ENCODE data around the gene MYOZ2. TPM values are rescaled to one million over a fixed set of nuclear protein-coding genes. Genes with fewer than 3 reads are reported as not detected.

Gene MYOZ2
- total and polyA plus RNA-seq, 2 of the 13 experiments (the other 11 are each of a cell fraction or from before 2014, with no cell fraction given): 0.03 TPM; not detected in 1

GRCh38 chr4:119212234-119212963, 76.8 kb downstream of the MYOZ2 start, which contains the start of gene USP53 (continued):
- TF ChIP-seq ZBTB39 (CRISPR knock-in tag; IDR thresholded peaks at IDR 0.05) (no peak), ZNF674 (CRISPR knock-in tag; IDR thresholded peaks at IDR 0.05; ENCODE audit: low read depth) (no peak), NFIB (CRISPR knock-in tag; IDR thresholded peaks at IDR 0.05; ENCODE audit: borderline replicate concordance) (no peak), HBP1 (CRISPR knock-in tag; IDR thresholded peaks at IDR 0.05; ENCODE audit: low read depth) (peak; percentile 52; the same call in 1 of the 2 replicates), ZNF839 (CRISPR knock-in tag; IDR thresholded peaks at IDR 0.05; ENCODE audit: borderline replicate concordance) (peak; percentile 73; the same call in 1 of the 2 replicates), ERF (CRISPR knock-in tag; IDR thresholded peaks at IDR 0.05) (peak; percentile 25; the same call in 1 of the 2 replicates), LBX2 (CRISPR knock-in tag; IDR thresholded peaks at IDR 0.05; ENCODE audit: borderline replicate concordance) (peak; percentile 88; the same call in 1 of the 2 replicates), BRF2 (CRISPR knock-in tag; IDR thresholded peaks at IDR 0.05) (no peak), ZNF460 (CRISPR knock-in tag; IDR thresholded peaks at IDR 0.05; ENCODE audit: borderline replicate concordance) (no peak), HMGXB4 (CRISPR knock-in tag; IDR thresholded peaks at IDR 0.05; ENCODE audit: borderline replicate concordance in 1 of 2, low read depth in 1 of 2) (peak in 1 of 2 experiments; percentile 51; a peak in 1 of 4 replicates), CEBPZ (IDR thresholded peaks at IDR 0.05; ENCODE audit: low read length) (no peak), MAFG (CRISPR knock-in tag; IDR thresholded peaks at IDR 0.05) (no peak), ZNF350 (CRISPR knock-in tag; IDR thresholded peaks at IDR 0.05; ENCODE audit: borderline replicate concordance, low read depth) (peak; percentile 98; the same call in 1 of the 2 replicates), ZNF788 (CRISPR knock-in tag; IDR thresholded peaks at IDR 0.05; ENCODE audit: borderline replicate concordance) (peak; percentile 83; the same call in 1 of the 2 replicates)

Measured in HepG2 (cell line).